Measurements from ENCODE around the gene TBC1D3C.
"Not testable (repeated sequence)": the region's sequence is repeated elsewhere in the genome, so short reads cannot be mapped to it uniquely, and the experiment has no call there.

The TBC1D3C gene

DNA sequence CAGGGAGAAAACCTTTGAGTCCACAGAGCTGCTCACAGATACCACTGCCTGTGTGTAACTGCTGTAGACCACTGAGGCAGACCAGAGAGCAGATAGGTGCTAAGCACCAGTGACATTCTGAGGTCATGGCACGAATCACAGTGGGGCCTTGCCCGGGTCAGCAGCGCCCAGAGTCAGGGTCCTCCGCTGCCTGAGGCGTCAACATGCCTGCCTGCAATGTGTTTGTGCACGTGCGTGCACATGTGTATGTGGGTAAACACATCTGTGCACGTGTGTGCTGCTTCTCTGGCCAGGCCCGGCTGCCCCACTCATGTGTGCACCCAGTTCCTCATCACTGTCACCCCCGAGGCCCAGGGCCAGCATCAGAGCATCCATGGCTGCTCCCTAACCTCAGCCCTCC, at the start of gene TBC1D3C:
Gene TBC1D3C, minus strand, starts transcription at position 101 of the 400 bp plus-strand sequence. CDS start 1,568 bp downstream, outside the sequence.
- not testable (repeated sequence) for DNase-seq

GRCh38 chr17:38099262-38099661, 30.8 kb upstream of the TBC1D3C start:
- not testable (repeated sequence) for DNase-seq

- DNase-seq: not testable (repeated sequence)
Observed at GRCh38 chr17:38094059-38094694, 25.7 kb upstream of the TBC1D3C start.

GRCh38 chr17:38088120-38088519, 19.7 kb upstream of the TBC1D3C start:
- DNase-seq: not testable (repeated sequence)

GRCh38 chr17:38087344-38087743, 18.9 kb upstream of the TBC1D3C start:
- not testable (repeated sequence) for DNase-seq
